OCI-LY7 (cell line): ENCODE measurements around the gene PLEKHS1. TPM values are rescaled to one million over a fixed set of nuclear protein-coding genes. Genes with fewer than 3 reads are reported as not detected.

Source experiments
- BruUV-seq: library from RNA; stranded (reverse); fragments of 400-500 nt; replicated peaks from 2 replicates; lab custom pipeline; 2021; lab: Mats Ljungman, UMichigan
- CTCF ChIA-PET: fragments of 300-600 bp; sonication (Branson Sonifier 250); formaldehyde crosslinking; loops from one replicate; lab custom pipeline; 2022; ENCODE audit warnings: antibody characterized with exemption; ENCODE audit not compliant: unreplicated experiment; lab: Charles Lee
- POLR2A ChIA-PET: fragments of 300-600 bp; sonication (Branson Sonifier 250); formaldehyde crosslinking; loops from one replicate; lab custom pipeline; 2022; ENCODE audit warnings: antibody characterized with exemption; lab: Charles Lee
- DNase-seq: peaks from one replicate; pipeline ENCODE4 v3.0.0-alpha.2; 2015; ENCODE audit warnings: low spot score
- H2AFZ ChIP-seq: fragments of 200-600 bp; sonication (generic), shearing (Covaris generic); 2 replicates; pipeline ENCODE4 v1.6.1; 2014; ENCODE audit warnings: mild to moderate bottlenecking, antibody characterized with exemption, low read length, moderate library complexity
- H3K27ac ChIP-seq: fragments of 200-600 bp; sonication (generic); 2 replicates; pipeline ENCODE4 v1.5.1; 2014; ENCODE audit warnings: mixed run types, low read depth, mild to moderate bottlenecking, moderate library complexity, low read length, inconsistent platforms; ENCODE audit not compliant: poor library complexity, severe bottlenecking
- H3K36me3 ChIP-seq: fragments of 200-600 bp; sonication (generic); 2 replicates; pipeline ENCODE4 v1.6.1; 2014; ENCODE audit warnings: mild to moderate bottlenecking, antibody characterized with exemption, low read length, moderate library complexity, mixed read lengths; ENCODE audit not compliant: insufficient read depth
- H3K4me1 ChIP-seq: fragments of 200-600 bp; sonication (generic); 2 replicates; pipeline ENCODE4 v1.5.1; 2014; ENCODE audit warnings: mild to moderate bottlenecking, low read length; ENCODE audit not compliant: insufficient read depth, poor library complexity, severe bottlenecking
- H3K4me2 ChIP-seq: fragments of 200-600 bp; sonication (generic); 2 replicates; pipeline ENCODE4 v1.6.1; 2014; ENCODE audit warnings: mild to moderate bottlenecking, low read length
- H3K4me3 ChIP-seq: fragments of 200-600 bp; sonication (generic); 2 replicates; pipeline ENCODE4 v1.5.1; 2014; ENCODE audit warnings: mild to moderate bottlenecking, low read depth, low read length; ENCODE audit not compliant: poor library complexity, severe bottlenecking
- H3K79me2 ChIP-seq: fragments of 200-600 bp; sonication (generic); 2 replicates; pipeline ENCODE4 v1.6.1; 2016; ENCODE audit warnings: low read depth, mild to moderate bottlenecking, low read length, moderate library complexity, mixed read lengths; ENCODE audit not compliant: insufficient read depth
- H3K9me2 ChIP-seq: fragments of 200-600 bp; sonication (generic); 2 replicates; pipeline ENCODE4 v1.6.1; 2016; ENCODE audit warnings: mild to moderate bottlenecking, low read length, mixed read lengths; ENCODE audit not compliant: insufficient read depth
- H3K9me3 ChIP-seq: fragments of 200-600 bp; sonication (generic); 2 replicates; pipeline ENCODE4 v1.6.1; 2014; ENCODE audit warnings: mild to moderate bottlenecking, mixed run types, low read length, mixed read lengths
- H4K20me1 ChIP-seq: fragments of 200-600 bp; sonication (generic); 2 replicates; pipeline ENCODE4 v1.6.1; 2014; ENCODE audit warnings: mild to moderate bottlenecking, antibody characterized with exemption, low read length, moderate library complexity, mixed read lengths; ENCODE audit not compliant: insufficient read depth
- EZH2phosphoT487 ChIP-seq: fragments of 200-600 bp; sonication (generic); IDR thresholded peaks from 2 replicates; pipeline ENCODE4 v1.6.1; 2018; ENCODE audit warnings: low read depth, borderline replicate concordance, mild to moderate bottlenecking, mixed run types, antibody characterized with exemption, low read length, moderate library complexity, mixed read lengths
- intact Hi-C: fragments of 100-400 bp; cut with micrococcal nuclease; formaldehyde crosslinking; loops from one replicate; pipeline ENCODE4 v1.10.0; 2022; ENCODE audit not compliant: unreplicated experiment
- total RNA-seq, 2 experiments: library from RNA; depleted of rRNA in 1 of 2; stranded (reverse); fragments of >200 nt in 1 of 2; shearing (Covaris generic) in 1 of 2; gene quantifications; 2 replicates each; pipeline ENCODE4 v1.2.3, GENCODE V29; 2014 to 2022
- TF ChIP-seq, protein P1 (sequence below): fragments of 200-600 bp; sonication (generic); conservative IDR thresholded peaks from 2 replicates; pipeline ENCODE4 v1.5.1; 2014; ENCODE audit warnings: mild to moderate bottlenecking, antibody characterized with exemption, low read length, moderate library complexity, mixed read lengths

Gene PLEKHS1
- total RNA-seq, 2 experiments from 2014 or later = not detected

DNA sequence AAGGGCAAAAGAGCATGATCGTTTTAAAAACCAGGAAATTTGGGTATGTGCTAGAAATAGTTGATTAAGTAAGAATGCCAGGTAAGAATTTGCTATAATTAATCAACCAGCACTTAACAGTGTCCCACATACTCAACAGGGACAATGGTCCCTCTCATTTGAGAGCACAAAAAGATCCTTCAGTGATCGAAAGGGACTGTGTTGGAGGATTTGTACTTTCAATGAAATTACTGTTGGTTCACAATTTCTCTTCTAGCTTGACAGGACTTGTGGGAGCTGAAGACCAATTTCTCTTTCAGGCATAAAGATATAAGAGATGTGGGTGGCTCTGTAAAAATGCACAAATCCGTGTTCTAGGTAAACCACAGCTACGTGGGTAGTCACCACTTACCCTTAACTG lies 12.5 kb upstream of the PLEKHS1 start:
- no peaks in the 10 kb centered on the region for H3K79me2 ChIP-seq
- no peak overlapping the region for H2AFZ ChIP-seq
- no peaks in the 10 kb centered on the region for H3K36me3 ChIP-seq
- no TSS peak for BruUV-seq
- H3K9me2 ChIP-seq = no peaks in the 10 kb centered on the region
- no peak overlapping the region for H3K4me2 ChIP-seq
- H4K20me1 ChIP-seq = no peaks in the 10 kb centered on the region
- no peak for DNase-seq
- H3K27ac ChIP-seq = no peak overlapping the region
- no peak overlapping the region for H3K4me3 ChIP-seq
- ChIA-PET CTCF (no interaction called here), POLR2A (interaction anchor here (0.6 kb wide), 1 partner anchor 79 kb away, joined by 3 read pairs; no protein-coding TSS in a partner anchor)
- TF ChIP-seq, protein P1, sequence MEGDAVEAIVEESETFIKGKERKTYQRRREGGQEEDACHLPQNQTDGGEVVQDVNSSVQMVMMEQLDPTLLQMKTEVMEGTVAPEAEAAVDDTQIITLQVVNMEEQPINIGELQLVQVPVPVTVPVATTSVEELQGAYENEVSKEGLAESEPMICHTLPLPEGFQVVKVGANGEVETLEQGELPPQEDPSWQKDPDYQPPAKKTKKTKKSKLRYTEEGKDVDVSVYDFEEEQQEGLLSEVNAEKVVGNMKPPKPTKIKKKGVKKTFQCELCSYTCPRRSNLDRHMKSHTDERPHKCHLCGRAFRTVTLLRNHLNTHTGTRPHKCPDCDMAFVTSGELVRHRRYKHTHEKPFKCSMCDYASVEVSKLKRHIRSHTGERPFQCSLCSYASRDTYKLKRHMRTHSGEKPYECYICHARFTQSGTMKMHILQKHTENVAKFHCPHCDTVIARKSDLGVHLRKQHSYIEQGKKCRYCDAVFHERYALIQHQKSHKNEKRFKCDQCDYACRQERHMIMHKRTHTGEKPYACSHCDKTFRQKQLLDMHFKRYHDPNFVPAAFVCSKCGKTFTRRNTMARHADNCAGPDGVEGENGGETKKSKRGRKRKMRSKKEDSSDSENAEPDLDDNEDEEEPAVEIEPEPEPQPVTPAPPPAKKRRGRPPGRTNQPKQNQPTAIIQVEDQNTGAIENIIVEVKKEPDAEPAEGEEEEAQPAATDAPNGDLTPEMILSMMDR = no peak
- TF ChIP-seq EZH2phosphoT487 = no peak
- intact Hi-C loops = no loop called here
- H3K4me1 ChIP-seq = no peaks in the 10 kb centered on the region
- no peaks in the 10 kb centered on the region for H3K9me3 ChIP-seq

DNA sequence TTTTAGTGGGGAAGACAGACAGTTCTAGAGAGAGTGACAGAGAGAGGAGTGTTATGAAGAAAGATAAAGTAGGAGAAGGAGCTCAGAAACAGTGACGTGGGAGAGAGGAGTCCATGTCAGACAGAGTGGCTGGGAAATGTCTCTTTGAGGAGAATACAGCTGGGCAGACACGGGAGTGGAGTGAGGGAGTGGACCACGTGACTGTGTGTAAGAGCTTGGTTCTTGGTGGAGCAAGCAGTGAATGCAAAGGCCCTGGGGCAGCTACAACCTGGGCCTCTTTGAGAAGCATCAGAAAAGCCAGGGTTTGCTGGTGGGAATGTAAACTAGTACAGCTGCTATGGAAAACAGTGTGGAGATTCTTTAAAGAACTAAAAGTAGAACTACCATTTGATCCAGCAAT lies 11.9 kb upstream of the PLEKHS1 start:
- no peaks in the 10 kb centered on the region for H3K79me2 ChIP-seq
- no peak overlapping the region for H3K4me2 ChIP-seq
- no peak overlapping the region for H3K4me3 ChIP-seq
- ChIA-PET POLR2A (interaction anchor here (0.6 to 0.8 kb wide), 4 partner anchors 23 to 183 kb away, joined by 3 to 4 read pairs (median 3); no protein-coding TSS in a partner anchor), CTCF (interaction anchor here (0.6 kb wide), 1 partner anchor 484 kb away, joined by 3 read pairs; no protein-coding TSS in a partner anchor)
- intact Hi-C loops = no loop called here
- no peaks in the 10 kb centered on the region for H3K36me3 ChIP-seq
- H3K9me2 ChIP-seq = no peaks in the 10 kb centered on the region
- no peak for DNase-seq
- no peak overlapping the region for H3K27ac ChIP-seq
- no peak overlapping the region for H2AFZ ChIP-seq
- no peaks in the 10 kb centered on the region for H3K4me1 ChIP-seq
- no peaks in the 10 kb centered on the region for H4K20me1 ChIP-seq
- TF ChIP-seq, protein P1 = no peak
- TF ChIP-seq EZH2phosphoT487 = no peak
- no peaks in the 10 kb centered on the region for H3K9me3 ChIP-seq
- no TSS peak for BruUV-seq

DNA sequence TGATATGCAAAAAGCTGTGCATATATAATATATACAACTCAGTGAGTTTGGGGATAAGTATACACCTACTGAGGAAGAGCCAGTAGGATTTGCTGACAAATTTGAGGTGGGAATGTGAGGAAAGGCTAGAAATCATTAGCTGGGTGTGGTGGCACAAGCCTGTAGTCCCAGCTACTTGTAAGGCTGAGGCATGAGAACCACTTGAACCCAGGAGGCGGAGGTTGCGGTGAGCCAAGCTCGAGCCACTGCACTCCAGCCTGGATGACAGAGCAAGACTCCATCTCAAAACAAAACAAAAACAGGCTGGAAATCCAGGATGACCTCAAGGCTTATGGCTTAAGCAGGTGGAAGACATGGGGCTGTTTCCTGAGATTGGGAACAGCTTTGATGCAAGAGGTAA lies 10.6 kb upstream of the PLEKHS1 start:
- Histone ChIP-seq H3K36me3 (no peaks in the 10 kb centered on the region), H3K9me3 (no peaks in the 10 kb centered on the region), H3K4me2 (no peak overlapping the region), H3K9me2 (no peaks in the 10 kb centered on the region), H3K27ac (no peak overlapping the region), H2AFZ (no peak overlapping the region), H3K4me1 (no peaks in the 10 kb centered on the region), H3K79me2 (no peaks in the 10 kb centered on the region), H4K20me1 (no peaks in the 10 kb centered on the region), H3K4me3 (no peak overlapping the region)
- intact Hi-C loops = no loop called here
- DNase-seq = no peak
- ChIA-PET POLR2A (no interaction called here), CTCF (no interaction called here)
- TF ChIP-seq, protein P1 = no peak
- no peak for TF ChIP-seq EZH2phosphoT487
- BruUV-seq = no TSS peak
